GM10266 (cell line): ENCODE results near the gene ZC3H12C.

Experiments used
- DNase-seq: peaks from one replicate; pipeline ENCODE4 v3.0.0; 2012; ENCODE audit errors: extremely low spot score
- CTCF ChIP-seq: IDR thresholded peaks from 2 replicates; pipeline ENCODE4 v1.5.1; 2012; ENCODE audit warnings: mild to moderate bottlenecking, low read depth; ENCODE audit not compliant: control insufficient read depth, insufficient read depth; ENCODE audit errors: missing control alignments

The ZC3H12C gene

GRCh38 chr11:110152199-110152598 lies 59.0 kb downstream of the ZC3H12C start:
- TF ChIP-seq CTCF: no peak
- DNase-seq: no peak

- DNase-seq: no peak
- TF ChIP-seq CTCF: no peak
These were observed 60.3 kb downstream of the ZC3H12C start for GRCh38 chr11:110153474-110153873.

- no peak for TF ChIP-seq CTCF
These were observed 63.3 kb downstream of the ZC3H12C start for GRCh38 chr11:110156503-110156902.

GRCh38 chr11:110158317-110159200 lies 65.4 kb downstream of the ZC3H12C start:
- TF ChIP-seq CTCF: no peak
- DNase-seq: no peak

More at GRCh38 chr11:110156503-110156902, 63.3 kb downstream of the ZC3H12C start:
- DNase-seq: no peak

- no peak for DNase-seq
- TF ChIP-seq CTCF: no peak
These were observed 66.3 kb downstream of the ZC3H12C start for GRCh38 chr11:110159476-110159875.

- DNase-seq: no peak
- no peak for TF ChIP-seq CTCF
These were observed 66.8 kb downstream of the ZC3H12C start for GRCh38 chr11:110160016-110160415.

GRCh38 chr11:110160437-110160836 lies 67.2 kb downstream of the ZC3H12C start:
- no peak for TF ChIP-seq CTCF
- DNase-seq: no peak
